HL-60 (cell line): ENCODE results near the gene FBXO2.

Experiments
- DNase-seq, 2 experiments: peaks; one replicate each; pipeline ENCODE4 v3.0.0-alpha.2; 2010 to 2020; ENCODE audit warnings: low read depth in 1 of 2, low spot score in 1 of 2
- H3K27ac ChIP-seq: fragments of 250-450 bp; sonication (Bioruptor Pico); replicated peaks from 2 replicates; pipeline ENCODE4 v1.5.1; 2020; ENCODE audit warnings: mild to moderate bottlenecking, moderate library complexity
- H3K27me3 ChIP-seq: fragments of 250-450 bp; sonication (Bioruptor Pico); 2 replicates; pipeline ENCODE4 v1.5.1; 2021; ENCODE audit warnings: mild to moderate bottlenecking, moderate library complexity; ENCODE audit not compliant: insufficient read depth, poor library complexity, severe bottlenecking
- H3K4me3 ChIP-seq: replicated peaks from 2 replicates; pipeline ENCODE4 v1.5.1; 2011; ENCODE audit warnings: mild to moderate bottlenecking, control low read depth, low read length; ENCODE audit not compliant: insufficient read depth
- CTCF ChIP-seq: IDR thresholded peaks from one replicate; pipeline ENCODE4 v1.5.1; 2011; ENCODE audit warnings: low read length, control low read depth, inconsistent platforms; ENCODE audit not compliant: insufficient read depth
- GABPA ChIP-seq: IDR thresholded peaks from 2 replicates; pipeline ENCODE4 v1.6.1; 2012; ENCODE audit warnings: low read depth
- POLR2AphosphoS5 ChIP-seq: IDR thresholded peaks from 2 replicates; pipeline ENCODE4 v1.6.1; 2012; ENCODE audit warnings: low read depth
- REST ChIP-seq: IDR thresholded peaks from 2 replicates; pipeline ENCODE4 v1.6.1; 2012; ENCODE audit warnings: low read depth; ENCODE audit not compliant: insufficient replicate concordance
- SPI1 ChIP-seq: IDR thresholded peaks from 2 replicates; pipeline ENCODE4 v1.6.1; 2012; ENCODE audit warnings: low read depth, mild to moderate bottlenecking, borderline replicate concordance

FBXO2 gene

GRCh38 chr1:11600836-11601235 is 53.4 kb downstream of the FBXO2 start:
- TF ChIP-seq CTCF, result no peak
- TF ChIP-seq REST, result no peak
- no peak for TF ChIP-seq POLR2AphosphoS5
- TF ChIP-seq GABPA, result no peak
- DNase-seq, result no peak
- H3K4me3 ChIP-seq, result no peak overlapping the region
- H3K27ac ChIP-seq, result no peak overlapping the region
- no peaks in the 10 kb centered on the region for H3K27me3 ChIP-seq

GRCh38 chr1:11599891-11600576 is 54.2 kb downstream of the FBXO2 start:
- H3K27me3 ChIP-seq, result no peaks in the 10 kb centered on the region

More at GRCh38 chr1:11599891-11600576, 54.2 kb downstream of the FBXO2 start:
- no peak overlapping the region for H3K4me3 ChIP-seq
- H3K27ac ChIP-seq, result no peak overlapping the region
- no peak for TF ChIP-seq CTCF
- no peak for TF ChIP-seq REST
- no peak for TF ChIP-seq GABPA
- no peak for TF ChIP-seq SPI1
- no peak for TF ChIP-seq POLR2AphosphoS5
- no peak for DNase-seq
